H1 (cell line): ENCODE results near the gene HGFAC. TPM values are rescaled to one million over a fixed set of nuclear protein-coding genes. Genes with fewer than 3 reads are reported as not detected.

ENCODE experiments used
- CTCF ChIA-PET: fragments of 300-600 bp; sonication (Branson Sonifier 250); formaldehyde crosslinking; loops from one replicate; lab custom pipeline; 2021; ENCODE audit not compliant: partially characterized antibody; lab: Charles Lee
- POLR2A ChIA-PET: fragments of 300-600 bp; sonication (Branson Sonifier 250); formaldehyde crosslinking; loops from one replicate; lab custom pipeline; 2021; ENCODE audit warnings: inconsistent platforms; ENCODE audit not compliant: partially characterized antibody; lab: Charles Lee
- DNase-seq, 2 experiments: peaks; one replicate each; pipeline versions ENCODE4 v3.0.0 to v3.0.0-alpha.2; 2010 to 2022; ENCODE audit warnings: low spot score in 2 of 2, low read depth in 1 of 2, mixed read lengths in 1 of 2
- FAIRE-seq: peaks from 2 replicates; lab custom pipeline; 2011; peaks lifted over from hg19 to GRCh38; lab: Jason Lieb, UNC
- H2AFZ ChIP-seq: 2 replicates; pipeline ENCODE4 v1.8.1; 2012; ENCODE audit warnings: low read length, inconsistent platforms
- H2AK5ac ChIP-seq: 2 replicates; pipeline ENCODE4 v1.6.1; 2013; ENCODE audit warnings: low read depth, low read length
- H2BK120ac ChIP-seq: replicated peaks from 2 replicates; pipeline ENCODE3; 2013; ENCODE audit warnings: low read depth, low read length, inconsistent platforms
- H2BK12ac ChIP-seq: 2 replicates; pipeline ENCODE4 v1.6.1; 2013; ENCODE audit warnings: low read depth, low read length
- H2BK15ac ChIP-seq: 2 replicates; pipeline ENCODE4 v1.6.1; 2013; ENCODE audit warnings: low read length
- H2BK20ac ChIP-seq: 2 replicates; pipeline ENCODE4 v1.6.1; 2013; ENCODE audit warnings: low read length
- H2BK5ac ChIP-seq: 2 replicates; pipeline ENCODE4 v1.6.1; 2013; ENCODE audit warnings: low read depth, low read length
- H3K14ac ChIP-seq: 2 replicates; pipeline ENCODE4 v1.6.1; 2013; ENCODE audit warnings: inconsistent platforms; ENCODE audit not compliant: insufficient read length
- H3K18ac ChIP-seq: 2 replicates; pipeline ENCODE4 v1.6.1; 2013; ENCODE audit warnings: low read length; ENCODE audit errors: extremely low read depth
- H3K23ac ChIP-seq: 2 replicates; pipeline ENCODE4 v1.6.1; 2013; ENCODE audit warnings: inconsistent platforms; ENCODE audit not compliant: insufficient read length
- H3K23me2 ChIP-seq: 2 replicates; pipeline ENCODE4 v1.6.1; 2013; ENCODE audit warnings: low read depth, low read length
- H3K27ac ChIP-seq: 2 replicates; pipeline ENCODE4 v1.6.1; 2011; ENCODE audit warnings: low read depth, low read length, inconsistent platforms
- H3K27me3 ChIP-seq, 4 experiments: replicated peaks in 1 of 4; 1 replicate in 1 of 4; 2 replicates in 3 of 4; pipeline versions ENCODE4 v1.6.1 to v1.8.1; 2011 to 2013; ENCODE audit warnings: low read length in 3 of 4, mild to moderate bottlenecking in 3 of 4, inconsistent platforms in 2 of 4, mixed read lengths in 2 of 4, moderate library complexity in 1 of 4; ENCODE audit not compliant: control insufficient read depth in 3 of 4, insufficient read depth in 3 of 4; ENCODE audit errors: extremely low read depth in 1 of 4
- H3K36me3 ChIP-seq, 4 experiments: 2 replicates each; pipeline versions ENCODE4 v1.6.1 to v1.8.1; 2011 to 2013; ENCODE audit warnings: mild to moderate bottlenecking in 4 of 4, low read length in 3 of 4, moderate library complexity in 2 of 4, control low read depth in 1 of 4, inconsistent platforms in 1 of 4; ENCODE audit not compliant: insufficient read depth in 4 of 4, control insufficient read depth in 2 of 4
- H3K4ac ChIP-seq: replicated peaks from 2 replicates; pipeline ENCODE3; 2013; ENCODE audit warnings: low read length, low read depth, mixed read lengths, inconsistent platforms; ENCODE audit not compliant: insufficient read length
- H3K4me1 ChIP-seq, 4 experiments: replicated peaks in 1 of 4; 1 replicate in 1 of 4; 2 replicates in 3 of 4; pipeline versions ENCODE4 v1.6.1 to v1.8.1; 2011 to 2013; ENCODE audit warnings: low read length in 3 of 4, inconsistent platforms in 2 of 4, mixed read lengths in 1 of 4; ENCODE audit not compliant: insufficient read depth in 4 of 4, control insufficient read depth in 3 of 4
- H3K4me2 ChIP-seq, 2 experiments: 2 replicates each; pipeline versions ENCODE4 v1.6.1 to v1.8.1; 2011 to 2013; ENCODE audit warnings: low read depth in 2 of 2, low read length in 2 of 2, control low read depth in 1 of 2, inconsistent platforms in 1 of 2, mild to moderate bottlenecking in 1 of 2; ENCODE audit not compliant: insufficient read depth in 1 of 2
- H3K4me3 ChIP-seq, 4 experiments: fragments of 200-600, 300-600 bp in 1 of 4; sonication (generic), shearing (Covaris generic), sonication (Bioruptor Twin) in 1 of 4; 2 replicates each; pipeline versions ENCODE4 v1.5.1 to v1.8.1; 2011 to 2016; ENCODE audit warnings: low read length in 4 of 4, low read depth in 3 of 4, control low read depth in 2 of 4, inconsistent platforms in 2 of 4, mild to moderate bottlenecking in 2 of 4, mixed read lengths in 1 of 4, moderate library complexity in 1 of 4; ENCODE audit not compliant: insufficient read depth in 2 of 4; ENCODE audit errors: extremely low read depth in 1 of 4
- H3K56ac ChIP-seq: replicated peaks from 2 replicates; pipeline ENCODE3; 2013; ENCODE audit warnings: low read depth, mild to moderate bottlenecking, mixed read lengths, low read length, inconsistent platforms; ENCODE audit not compliant: insufficient read length
- H3K79me1 ChIP-seq: 2 replicates; pipeline ENCODE4 v1.6.1; 2013; ENCODE audit warnings: low read depth, low read length, control low read depth
- H3K79me2 ChIP-seq, 2 experiments: 2 replicates each; pipeline versions ENCODE4 v1.6.1 to v1.8.1; 2012 to 2013; ENCODE audit warnings: low read length in 2 of 2, mild to moderate bottlenecking in 2 of 2, inconsistent platforms in 1 of 2; ENCODE audit not compliant: insufficient read depth in 2 of 2, control insufficient read depth in 1 of 2
- H3K9ac ChIP-seq, 4 experiments: replicated peaks in 1 of 4; 1 replicate in 1 of 4; 2 replicates in 3 of 4; pipeline versions ENCODE4 v1.6.1 to v1.8.1; 2011 to 2013; ENCODE audit warnings: low read depth in 3 of 4, low read length in 3 of 4, control low read depth in 2 of 4, mild to moderate bottlenecking in 2 of 4, moderate library complexity in 2 of 4, inconsistent platforms in 1 of 4; ENCODE audit errors: extremely low read depth in 1 of 4
- H3K9me3 ChIP-seq, 2 experiments: 2 replicates each; pipeline versions ENCODE4 v1.6.1 to v1.8.1; 2012 to 2013; ENCODE audit warnings: mild to moderate bottlenecking in 2 of 2, moderate library complexity in 2 of 2, control low read depth in 1 of 2, inconsistent platforms in 1 of 2, low read depth in 1 of 2, low read length in 1 of 2, mixed read lengths in 1 of 2; ENCODE audit not compliant: insufficient read depth in 2 of 2
- H4K20me1 ChIP-seq, 2 experiments: replicated peaks in 1 of 2; 2 replicates each; pipeline versions ENCODE3 to v1.8.1; 2011 to 2013; ENCODE audit warnings: inconsistent platforms in 2 of 2, low read length in 2 of 2, mild to moderate bottlenecking in 1 of 2; ENCODE audit not compliant: insufficient read depth in 2 of 2, control insufficient read depth in 1 of 2
- H4K5ac ChIP-seq: 2 replicates; pipeline ENCODE4 v1.6.1; 2013; ENCODE audit warnings: low read length, low read depth, mixed read lengths, inconsistent platforms; ENCODE audit not compliant: insufficient read length
- H4K8ac ChIP-seq: 2 replicates; pipeline ENCODE4 v1.8.0; 2013; ENCODE audit warnings: mild to moderate bottlenecking, moderate library complexity, low read length, inconsistent platforms; ENCODE audit not compliant: insufficient read depth; ENCODE audit errors: extremely low read depth
- H4K91ac ChIP-seq: replicated peaks from 2 replicates; pipeline ENCODE3; 2013; ENCODE audit warnings: low read length, mixed read lengths, inconsistent platforms; ENCODE audit not compliant: insufficient read length
- ASH2L ChIP-seq: fragments of 200-600, 300-600 bp; sonication (generic); IDR thresholded peaks from one replicate; pipeline ENCODE4 v1.7.1; 2017; ENCODE audit warnings: low read length
- BCL11A ChIP-seq, 2 experiments: IDR thresholded peaks; one replicate each; pipeline ENCODE4 v1.6.1; 2011; ENCODE audit warnings: low read depth in 2 of 2, low read length in 2 of 2, mild to moderate bottlenecking in 2 of 2
- CBX5 ChIP-seq: fragments of 300-800, 300-1000 bp; sonication (generic); IDR thresholded peaks from 2 replicates; pipeline ENCODE4 v1.7.1; 2016; ENCODE audit warnings: antibody characterized with exemption, low read length, low read depth
- GTF2F1 ChIP-seq: IDR thresholded peaks from 2 replicates; pipeline ENCODE4 v1.6.1; 2012; ENCODE audit warnings: low read depth, low read length, improper control_type of control experiment, borderline replicate concordance
- HDAC2 ChIP-seq, 2 experiments: fragments of 300-600 bp in 1 of 2; sonication (generic) in 1 of 2; IDR thresholded peaks; 2 replicates each; pipeline ENCODE4 v1.6.1; 2011 to 2012; ENCODE audit warnings: low read depth in 2 of 2, low read length in 2 of 2, mild to moderate bottlenecking in 2 of 2, moderate library complexity in 2 of 2, borderline replicate concordance in 1 of 2, inconsistent platforms in 1 of 2
- KDM5A ChIP-seq: fragments of 200-600 bp; IDR thresholded peaks from 2 replicates; pipeline ENCODE4 v1.7.1; 2012; ENCODE audit warnings: mild to moderate bottlenecking, low read length, inconsistent platforms, mixed read lengths
- MAX ChIP-seq: IDR thresholded peaks from 2 replicates; pipeline ENCODE4 v1.6.1; 2012; ENCODE audit warnings: inconsistent platforms
- NANOG ChIP-seq: IDR thresholded peaks from 2 replicates; pipeline ENCODE4 v1.6.1; 2011; ENCODE audit warnings: low read length, low read depth, mild to moderate bottlenecking, inconsistent platforms; ENCODE audit not compliant: insufficient read depth, poor library complexity, severe bottlenecking
- POLR2AphosphoS5 ChIP-seq: IDR thresholded peaks from 2 replicates; pipeline ENCODE4 v1.6.1; 2011; ENCODE audit warnings: low read depth, low read length
- RXRA ChIP-seq: IDR thresholded peaks from 2 replicates; pipeline ENCODE4 v1.6.1; 2011; ENCODE audit warnings: low read depth, mild to moderate bottlenecking, low read length, moderate library complexity; ENCODE audit not compliant: insufficient read depth
- SIN3A ChIP-seq, 2 experiments: IDR thresholded peaks in 1 of 2; conservative IDR thresholded peaks in 1 of 2; 2 replicates each; pipeline ENCODE4 v1.6.1; 2011 to 2012; ENCODE audit warnings: low read length in 2 of 2, improper control_type of control experiment in 1 of 2, low read depth in 1 of 2, mild to moderate bottlenecking in 1 of 2
- SP2 ChIP-seq: IDR thresholded peaks from 2 replicates; pipeline ENCODE4 v1.6.1; 2012; ENCODE audit warnings: mild to moderate bottlenecking, low read length, inconsistent platforms
- SP4 ChIP-seq: IDR thresholded peaks from 2 replicates; pipeline ENCODE4 v1.6.1; 2012; ENCODE audit warnings: low read length, inconsistent platforms
- SUZ12 ChIP-seq: fragments of 200-600 bp; sonication (generic); IDR thresholded peaks from 2 replicates; pipeline ENCODE4 v1.6.1; 2012; ENCODE audit warnings: mild to moderate bottlenecking, inconsistent platforms, low read length, moderate library complexity, mixed read lengths
- TCF12 ChIP-seq: IDR thresholded peaks from 2 replicates; pipeline ENCODE4 v1.6.1; 2011; ENCODE audit warnings: low read depth, mild to moderate bottlenecking, low read length
- WGBS, 2 experiments: shearing (Covaris generic) in 1 of 2; methylation state at CpG; one replicate each; pipeline versions ENCODE4 v1.1.6 to v1.1.7; 2013 to 2015; ENCODE audit warnings: low lambda C conversion rate in 2 of 2, mixed read lengths in 2 of 2, inconsistent platforms in 1 of 2, low coverage in 1 of 2, missing lambda C conversion rate in 1 of 2; ENCODE audit not compliant: insufficient replicate concordance in 2 of 2, insufficient coverage in 1 of 2, insufficient read length in 1 of 2; ENCODE audit errors: extremely low coverage in 1 of 2, missing lambda C conversion rate in 1 of 2; 5-methylcytosine and 5-hydroxymethylcytosine counted together
- polyA plus RNA-seq, 7 experiments: library from polyadenylated mRNA; depleted of rRNA in 3 of 7; stranded (reverse) in 5 of 7; unstranded in 2 of 7; fragments of >200 nt in 5 of 7; fragments of 200-250 nt in 2 of 7; gene quantifications; 1 replicate in 5 of 7; 2 replicates in 1 of 7; 4 replicates in 1 of 7; pipeline versions ENCODE4 v1.2.1 to v1.2.3, GENCODE V29; 2011 to 2013; ENCODE audit warnings: missing spikeins in 2 of 7, mixed read lengths in 2 of 7
- total RNA-seq: library from RNA; stranded (reverse); fragmentation: NEBNext Ultra II Directional; extraction: Animal tissue kit (Norgen Biotek cat#: 25700); gene quantifications from 2 replicates; pipeline ENCODE4 v1.2.1, GENCODE V29; 2021

Gene HGFAC
- total and polyA plus RNA-seq, 2 of the 8 experiments (the other 6 are each of a cell fraction or from before 2014, with no cell fraction given), result 0.14 to 0.15 TPM

- H3K4me2 ChIP-seq, result no peak overlapping the region
- no peaks in the 10 kb centered on the region for H3K79me2 ChIP-seq
- no peak overlapping the region for H3K14ac ChIP-seq
- no peak overlapping the region for H2BK15ac ChIP-seq
- DNase-seq (no peak), FAIRE-seq (no peak)
- no peak overlapping the region for H3K9ac ChIP-seq
- H3K4ac ChIP-seq, result no peak overlapping the region
- no peak for TF ChIP-seq NANOG
- TF ChIP-seq ASH2L, result no peak
- TF ChIP-seq SP4, result no peak
- no peak for TF ChIP-seq SUZ12
- TF ChIP-seq HDAC2 (IDR thresholded peaks at IDR 0.05; ENCODE audit: borderline replicate concordance in 1 of 2, low read depth in 2 of 2, low read length in 2 of 2), result no peak
- TF ChIP-seq MAX, result no peak
- TF ChIP-seq POLR2AphosphoS5, result no peak
- TF ChIP-seq RXRA, result no peak
- TF ChIP-seq BCL11A (IDR thresholded peaks at IDR 0.05; ENCODE audit: low read depth in 2 of 2, low read length in 2 of 2), result no peak
- no peak for TF ChIP-seq SIN3A (conservative IDR thresholded peaks at IDR 0.05 in 1 of 2, IDR thresholded peaks at IDR 0.05 in 1 of 2; ENCODE audit: low read depth in 1 of 2, low read length in 2 of 2)
- TF ChIP-seq TCF12, result no peak
- TF ChIP-seq GTF2F1, result no peak
- TF ChIP-seq SP2, result no peak
- no peak for TF ChIP-seq KDM5A
- TF ChIP-seq CBX5, result no peak
- 89% methylated on average over 4 of the region's 4 CpGs; no CpG with 5 or more reads in 1 of the 2 experiments for WGBS, 2 experiments
- H3K23ac ChIP-seq, result no peak overlapping the region
- no peak overlapping the region for H2AFZ ChIP-seq
- no peak overlapping the region for H4K5ac ChIP-seq
- no peaks in the 10 kb centered on the region for H3K9me3 ChIP-seq
- CTCF ChIA-PET, result interaction anchor here (1.1 to 11.6 kb wide), 16 partner anchors 8 to 193 kb away, joined by 3 to 152 read pairs (median 10); no protein-coding TSS in a partner anchor
- no peak overlapping the region for H3K18ac ChIP-seq
- H3K4me3 ChIP-seq, result no peak overlapping the region
- H2BK5ac ChIP-seq, result no peak overlapping the region
- no peak overlapping the region for H2BK12ac ChIP-seq
- no peak overlapping the region for H2BK20ac ChIP-seq
- peak overlapping the region; percentile 74 for H4K91ac ChIP-seq
- H4K8ac ChIP-seq, result no peak overlapping the region; the same call in 1 of the 2 replicates
- no peak overlapping the region for H2BK120ac ChIP-seq
- H3K36me3 ChIP-seq, result no peaks in the 10 kb centered on the region
- H3K23me2 ChIP-seq, result no peaks in the 10 kb centered on the region
- no peaks in the 10 kb centered on the region; a peak in 1 of 7 replicates for H3K27me3 ChIP-seq
- no peak overlapping the region for H3K27ac ChIP-seq
- POLR2A ChIA-PET, result interaction anchor here (0.6 to 2.4 kb wide), 3 partner anchors 14 to 99 kb away, joined by 3 to 5 read pairs (median 3); no protein-coding TSS in a partner anchor
- peaks cover 0 to 5% (median 2%) of the 10 kb centered on the region in 4 experiments; a peak in 3 of 7 replicates for H3K4me1 ChIP-seq
- H2AK5ac ChIP-seq, result no peak overlapping the region
- peaks cover 0 to 5% of the 10 kb centered on the region in 2 experiments for H4K20me1 ChIP-seq
- H3K56ac ChIP-seq, result no peak overlapping the region
- no peaks in the 10 kb centered on the region for H3K79me1 ChIP-seq
These were observed 6.1 kb upstream of the HGFAC start for GRCh38 chr4:3435686-3435956.
